ENCODE results near the gene ZNF33B. TPM values are rescaled to one million over a fixed set of nuclear protein-coding genes. Genes with fewer than 3 reads are reported as not detected.

The ZNF33B gene
- total RNA-seq, 1 experiment from 2014 or later, result 39.6 TPM

DNA sequence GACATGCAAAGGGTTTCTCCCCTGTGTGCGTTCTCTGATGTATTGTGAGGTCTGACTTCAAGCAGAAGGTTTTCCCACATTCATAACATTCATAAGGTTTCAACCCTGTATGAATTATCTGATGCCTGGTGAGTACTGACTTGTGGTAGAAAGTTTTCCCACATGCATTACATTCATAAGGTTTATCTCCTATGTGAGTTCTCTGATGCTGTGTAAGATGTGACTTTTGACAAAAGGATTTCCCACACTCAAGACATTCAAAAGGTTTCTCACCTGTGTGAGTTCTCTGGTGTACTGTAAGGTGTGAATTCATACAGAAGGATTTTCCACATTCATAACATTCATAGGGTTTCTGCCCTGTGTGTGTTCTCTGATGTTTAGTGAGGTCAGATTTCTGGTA, 45.1 kb downstream of the ZNF33B start:
- H3K4me3 Mint-ChIP-seq, result no peak overlapping the region
- peaks cover 73 to 79% of the 10 kb centered on the region in 2 experiments for H3K9me3 Mint-ChIP-seq
- no peaks in the 10 kb centered on the region for H3K23me2 ChIP-seq (ENCODE audit: insufficient read length, low read depth, low read length, poor library complexity, severe bottlenecking)
- no peak overlapping the region for H4K8ac ChIP-seq (replicated peaks; ENCODE audit: insufficient read length, low read depth, low read length)
- H3K27me3 Mint-ChIP-seq (ENCODE audit: low read depth), result peaks cover 2% of the 10 kb centered on the region; the same call in 1 of the 2 replicates
- TF ChIP-seq, protein P1, sequence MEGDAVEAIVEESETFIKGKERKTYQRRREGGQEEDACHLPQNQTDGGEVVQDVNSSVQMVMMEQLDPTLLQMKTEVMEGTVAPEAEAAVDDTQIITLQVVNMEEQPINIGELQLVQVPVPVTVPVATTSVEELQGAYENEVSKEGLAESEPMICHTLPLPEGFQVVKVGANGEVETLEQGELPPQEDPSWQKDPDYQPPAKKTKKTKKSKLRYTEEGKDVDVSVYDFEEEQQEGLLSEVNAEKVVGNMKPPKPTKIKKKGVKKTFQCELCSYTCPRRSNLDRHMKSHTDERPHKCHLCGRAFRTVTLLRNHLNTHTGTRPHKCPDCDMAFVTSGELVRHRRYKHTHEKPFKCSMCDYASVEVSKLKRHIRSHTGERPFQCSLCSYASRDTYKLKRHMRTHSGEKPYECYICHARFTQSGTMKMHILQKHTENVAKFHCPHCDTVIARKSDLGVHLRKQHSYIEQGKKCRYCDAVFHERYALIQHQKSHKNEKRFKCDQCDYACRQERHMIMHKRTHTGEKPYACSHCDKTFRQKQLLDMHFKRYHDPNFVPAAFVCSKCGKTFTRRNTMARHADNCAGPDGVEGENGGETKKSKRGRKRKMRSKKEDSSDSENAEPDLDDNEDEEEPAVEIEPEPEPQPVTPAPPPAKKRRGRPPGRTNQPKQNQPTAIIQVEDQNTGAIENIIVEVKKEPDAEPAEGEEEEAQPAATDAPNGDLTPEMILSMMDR (conservative IDR thresholded peaks at IDR 0.05), result no peak
- H3K79me1 ChIP-seq (ENCODE audit: insufficient read depth, low read depth, low read length, poor library complexity, severe bottlenecking), result no peaks in the 10 kb centered on the region
- H3K36me3 Mint-ChIP-seq (ENCODE audit: insufficient read depth in 1 of 3, low read depth in 3 of 3), result peaks cover 82 to 89% (median 86%) of the 10 kb centered on the region in 3 experiments
- H2BK120ac ChIP-seq (ENCODE audit: low read depth, low read length, poor library complexity, severe bottlenecking), result no peak overlapping the region
- H2BK20ac ChIP-seq (ENCODE audit: low read depth, low read length, poor library complexity, severe bottlenecking), result no peak overlapping the region
- H3K4me1 Mint-ChIP-seq, result no peaks in the 10 kb centered on the region
- no peak overlapping the region for H3T11ph ChIP-seq (ENCODE audit: low read length)
- H3K14ac ChIP-seq (ENCODE audit: insufficient read depth, low read length), result no peak overlapping the region
- peaks cover 50% of the 10 kb centered on the region for H3K9me3 ChIP-seq (ENCODE audit: control insufficient read depth, low read depth, low read length)
- no peak overlapping the region for H4K91ac ChIP-seq (ENCODE audit: insufficient read length, low read depth, low read length)
- H2AFZ ChIP-seq (ENCODE audit: low read length), result no peak overlapping the region
- no peak overlapping the region for H2AK5ac ChIP-seq (ENCODE audit: insufficient read length, low read length)
- H2BK12ac ChIP-seq (ENCODE audit: insufficient read length, low read depth, low read length), result no peak overlapping the region
- no peak overlapping the region for H3K27ac ChIP-seq (ENCODE audit: insufficient read length, low read depth, low read length)
- no peak overlapping the region for H3K9ac ChIP-seq (ENCODE audit: extremely low read depth, insufficient read length, low read length)
- no peaks in the 10 kb centered on the region for H4K20me1 ChIP-seq (ENCODE audit: control insufficient read depth, insufficient read depth, insufficient read length)
- no peak overlapping the region for H3K23ac ChIP-seq (ENCODE audit: insufficient read length, low read depth, low read length)
- H3K4me1 ChIP-seq (ENCODE audit: insufficient read depth, low read length), result no peaks in the 10 kb centered on the region
- H3K56ac ChIP-seq (ENCODE audit: insufficient read length, low read depth, low read length), result no peak overlapping the region
- H4K5ac ChIP-seq (ENCODE audit: insufficient read length, low read depth, low read length), result no peak overlapping the region
- no peak overlapping the region for H3K4ac ChIP-seq (ENCODE audit: low read depth, low read length)
- no peaks in the 10 kb centered on the region for H3K27me3 ChIP-seq (ENCODE audit: insufficient read depth, low read length)
- H2BK5ac ChIP-seq (ENCODE audit: insufficient read length, low read length), result no peak overlapping the region
- WGBS (ENCODE audit: extremely low coverage, insufficient read length, low lambda C conversion rate), result no CpG with 5 or more reads among the region's 1 CpG
- no peak overlapping the region for H3K4me2 ChIP-seq (ENCODE audit: insufficient read depth, insufficient read length, low read length)
- H3K27ac Mint-ChIP-seq, result no peak overlapping the region
- no peak overlapping the region for H2BK15ac ChIP-seq (ENCODE audit: low read depth, low read length)
- no peaks in the 10 kb centered on the region for H3K79me2 ChIP-seq (ENCODE audit: insufficient read depth, low read length)
- H3K18ac ChIP-seq (ENCODE audit: insufficient read length, low read depth, low read length), result no peak overlapping the region
- no peak for DNase-seq

Data from H9 (cell line).